ENCODE results near the gene COL5A1. TPM values are rescaled to one million over a fixed set of nuclear protein-coding genes. Genes with fewer than 3 reads are reported as not detected.
A peak's percentile ranks its signal among the peaks of the same experiment; 100 is the strongest.

COL5A1 gene
- total RNA-seq, 1 donor from 2014 or later, result 28.9 TPM

GRCh38 chr9:134737842-134738580 lies 96.4 kb downstream of the COL5A1 start:
- Mint-ChIP-seq H3K9me3 (ENCODE audit: unreplicated experiment) (peaks cover 5% of the 10 kb centered on the region), H3K4me3 (ENCODE audit: unreplicated experiment) (no peak overlapping the region), H3K27ac (ENCODE audit: unreplicated experiment) (no peak overlapping the region), H3K36me3 (ENCODE audit: unreplicated experiment) (no peaks in the 10 kb centered on the region), H3K27me3 (ENCODE audit: unreplicated experiment) (peaks cover 9% of the 10 kb centered on the region), H3K4me1 (ENCODE audit: low read depth, unreplicated experiment) (peaks cover 24% of the 10 kb centered on the region)
- TF ChIP-seq CTCF (IDR thresholded peaks at IDR 0.05; ENCODE audit: partially characterized antibody, unreplicated experiment), result no peak
- no peak for DNase-seq

- Mint-ChIP-seq H3K27me3 (ENCODE audit: unreplicated experiment) (peaks cover 9% of the 10 kb centered on the region), H3K4me1 (ENCODE audit: low read depth, unreplicated experiment) (peaks cover 29% of the 10 kb centered on the region), H3K4me3 (ENCODE audit: unreplicated experiment) (no peak overlapping the region), H3K36me3 (ENCODE audit: unreplicated experiment) (no peaks in the 10 kb centered on the region), H3K9me3 (ENCODE audit: unreplicated experiment) (peaks cover 5% of the 10 kb centered on the region), H3K27ac (ENCODE audit: unreplicated experiment) (peak overlapping the region; percentile 49)
- peak; percentile 96 for TF ChIP-seq CTCF (IDR thresholded peaks at IDR 0.05; ENCODE audit: partially characterized antibody, unreplicated experiment)
- DNase-seq, result peak; percentile 93
Measured at GRCh38 chr9:134738869-134739659, 97.5 kb downstream of the COL5A1 start.

DNA sequence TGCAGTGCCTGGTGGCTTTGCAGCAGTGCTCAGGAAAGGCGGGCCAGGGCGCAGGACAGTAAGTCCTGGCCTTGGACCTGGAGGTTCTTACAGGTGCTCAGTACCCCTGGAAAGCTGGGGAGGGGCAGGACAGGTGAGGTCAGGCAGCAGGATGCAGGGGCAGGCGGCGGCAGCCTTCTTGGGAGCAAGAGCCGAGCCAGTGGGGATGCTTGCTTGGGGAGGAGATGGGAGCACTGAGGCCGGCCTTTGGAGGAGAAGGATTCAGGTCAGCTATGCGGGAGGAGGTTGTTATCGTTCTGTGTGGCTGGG lies 98.0 kb downstream of the COL5A1 start:
- H3K27ac Mint-ChIP-seq (ENCODE audit: unreplicated experiment), result no peak overlapping the region
- no peak for DNase-seq
- no peak for TF ChIP-seq CTCF (IDR thresholded peaks at IDR 0.05; ENCODE audit: partially characterized antibody, unreplicated experiment)
- no peaks in the 10 kb centered on the region for H3K36me3 Mint-ChIP-seq (ENCODE audit: unreplicated experiment)
- no peak overlapping the region for H3K4me3 Mint-ChIP-seq (ENCODE audit: unreplicated experiment)
- peaks cover 29% of the 10 kb centered on the region for H3K4me1 Mint-ChIP-seq (ENCODE audit: low read depth, unreplicated experiment)
- H3K9me3 Mint-ChIP-seq (ENCODE audit: unreplicated experiment), result peaks cover 5% of the 10 kb centered on the region
- H3K27me3 Mint-ChIP-seq (ENCODE audit: unreplicated experiment), result peaks cover 9% of the 10 kb centered on the region

DNA sequence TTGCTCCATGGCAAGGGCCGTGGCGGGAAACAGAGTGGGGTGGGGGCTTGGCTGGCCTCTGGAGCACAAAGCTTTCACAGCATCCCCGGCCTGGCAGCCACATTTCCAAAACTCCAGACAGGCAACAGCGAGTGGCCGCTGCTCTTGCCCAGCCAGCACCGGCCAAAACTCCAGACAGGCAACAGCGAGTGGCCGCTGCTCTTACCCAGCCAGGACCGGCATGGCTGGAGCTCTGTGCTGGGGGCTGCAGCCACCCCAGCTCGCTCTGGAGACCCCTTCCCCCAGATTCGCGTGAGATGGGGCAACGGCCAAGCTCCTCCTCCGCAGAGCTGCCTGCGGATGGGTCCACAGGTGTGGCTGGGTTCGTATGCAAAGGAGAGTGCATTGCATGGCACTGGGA lies 98.5 kb downstream of the COL5A1 start:
- no peak overlapping the region for H3K4me3 Mint-ChIP-seq (ENCODE audit: unreplicated experiment)
- TF ChIP-seq CTCF (IDR thresholded peaks at IDR 0.05; ENCODE audit: partially characterized antibody, unreplicated experiment), result no peak
- DNase-seq, result no peak
- no peaks in the 10 kb centered on the region for H3K36me3 Mint-ChIP-seq (ENCODE audit: unreplicated experiment)
- H3K27ac Mint-ChIP-seq (ENCODE audit: unreplicated experiment), result no peak overlapping the region
- H3K9me3 Mint-ChIP-seq (ENCODE audit: unreplicated experiment), result peaks cover 5% of the 10 kb centered on the region
- peaks cover 11% of the 10 kb centered on the region for H3K27me3 Mint-ChIP-seq (ENCODE audit: unreplicated experiment)
- H3K4me1 Mint-ChIP-seq (ENCODE audit: low read depth, unreplicated experiment), result peaks cover 28% of the 10 kb centered on the region

- no peak for DNase-seq
- Mint-ChIP-seq H3K27me3 (ENCODE audit: unreplicated experiment) (peaks cover 12% of the 10 kb centered on the region), H3K4me3 (ENCODE audit: unreplicated experiment) (no peak overlapping the region), H3K4me1 (ENCODE audit: low read depth, unreplicated experiment) (peaks cover 26% of the 10 kb centered on the region), H3K36me3 (ENCODE audit: unreplicated experiment) (peaks cover 5% of the 10 kb centered on the region), H3K27ac (ENCODE audit: unreplicated experiment) (no peak overlapping the region), H3K9me3 (ENCODE audit: unreplicated experiment) (peaks cover 5% of the 10 kb centered on the region)
- no peak for TF ChIP-seq CTCF (IDR thresholded peaks at IDR 0.05; ENCODE audit: partially characterized antibody, unreplicated experiment)
Measured at GRCh38 chr9:134741846-134742245, 100.2 kb downstream of the COL5A1 start.

Data from glutamatergic neuron (in vitro differentiated cells).